GM23248 (cell line): ENCODE results near the gene ENTPD8.

Source experiments
- EZH2 ChIP-seq: fragments of 200-600 bp; sonication (generic); IDR thresholded peaks from 2 replicates; pipeline ENCODE4 v1.6.1; 2018; ENCODE audit warnings: antibody characterized with exemption, mild to moderate bottlenecking; ENCODE audit not compliant: insufficient read depth, poor library complexity, severe bottlenecking
- EZH2phosphoT487 ChIP-seq: fragments of 200-600 bp; sonication (generic); IDR thresholded peaks from 2 replicates; pipeline ENCODE4 v1.6.1; 2018; ENCODE audit warnings: antibody characterized with exemption, moderate library complexity, mild to moderate bottlenecking, low read depth; ENCODE audit not compliant: insufficient read depth

DNA sequence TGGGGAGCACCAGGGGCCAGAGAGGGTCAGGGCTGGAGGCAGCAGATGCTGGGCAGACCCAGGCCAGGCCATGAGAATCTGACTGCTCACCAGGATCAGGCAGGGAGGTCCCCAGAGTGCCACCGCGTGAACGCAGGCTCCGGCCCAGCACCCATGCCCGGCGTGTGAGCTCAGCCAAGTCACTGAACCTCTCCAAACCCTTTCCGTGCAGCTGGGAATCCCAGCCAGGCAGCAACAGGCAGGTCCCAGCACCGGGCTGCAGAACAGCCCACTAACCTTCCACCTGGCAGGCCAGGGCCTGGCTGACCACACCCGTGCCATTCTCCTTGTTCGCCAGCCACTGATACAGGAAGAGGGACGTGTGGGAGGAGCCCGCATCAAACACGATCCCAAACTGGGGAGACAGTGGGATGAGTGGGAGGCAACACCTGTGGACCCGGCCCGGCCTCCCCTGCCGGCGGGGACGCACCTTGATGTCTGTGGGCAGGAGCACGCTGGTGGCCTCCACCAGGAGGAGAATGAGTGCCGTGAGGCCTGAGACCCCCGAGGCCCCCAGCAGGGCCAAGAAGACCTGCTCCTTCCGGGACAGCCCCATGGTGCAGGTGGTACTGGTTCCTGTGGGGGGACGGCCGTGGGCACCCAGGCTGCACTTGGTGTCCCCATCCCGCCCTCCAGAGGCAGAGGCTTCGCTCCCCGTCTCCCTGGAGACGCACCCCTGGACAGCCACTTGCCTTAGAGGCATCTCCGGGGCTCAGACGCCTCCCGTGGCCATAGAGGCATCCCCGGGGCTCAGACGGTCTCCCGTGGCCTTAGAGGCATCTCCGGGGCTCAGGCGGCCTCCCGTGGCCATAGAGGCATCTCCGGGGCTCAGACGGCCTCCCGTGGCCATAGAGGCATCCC lies 3.2 kb downstream of the ENTPD8 start:
- TF ChIP-seq EZH2 = no peak
- TF ChIP-seq EZH2phosphoT487 = no peak
